Prostate gland (tissue), 2 donors: Measurements from ENCODE around the gene PCDHB8. TPM values are rescaled to one million over a fixed set of nuclear protein-coding genes. Genes with fewer than 3 reads are reported as not detected.
"Not testable (repeated sequence)": the region's sequence is repeated elsewhere in the genome, so short reads cannot be mapped to it uniquely, and the experiment has no call there.

Experiments
- DNase-seq: peaks from one replicate; pipeline ENCODE4 v3.0.0-alpha.2; 2019; ENCODE audit warnings: low spot score
- H3K27ac ChIP-seq, 2 donors: fragments of 200-600 bp; sonication (generic); 2 replicates each; pipeline ENCODE4 v1.5.1; 2017 to 2019
- H3K27me3 ChIP-seq: fragments of 200-600 bp; sonication (generic); replicated peaks from 2 replicates; pipeline ENCODE4 v1.5.1; 2019; ENCODE audit not compliant: insufficient read depth
- H3K36me3 ChIP-seq, 2 donors: fragments of 200-600 bp; sonication (generic); 1 replicate in 1 of 2; 2 replicates in 1 of 2; pipeline versions ENCODE4 v1.5.1 to v1.8.1; 2017 to 2019
- H3K4me1 ChIP-seq: fragments of 200-600 bp; sonication (generic); replicated peaks from 2 replicates; pipeline ENCODE4 v1.5.1; 2019
- H3K4me3 ChIP-seq, 2 donors: fragments of 200-600 bp; sonication (generic); 2 replicates each; pipeline ENCODE4 v1.5.1; 2017 to 2019
- H3K9me3 ChIP-seq: fragments of 200-600 bp; sonication (generic); 2 replicates; pipeline ENCODE4 v1.5.1; 2017
- CTCF ChIP-seq, 4 experiments: fragments of 200-600 bp in 2 of 4; fragments of 450-650 bp in 2 of 4; sonication (generic) in 2 of 4; IDR thresholded peaks; 1 replicate in 3 of 4; 2 replicates in 1 of 4; pipeline ENCODE4 v1.5.1; 2016 to 2019; ENCODE audit warnings: antibody characterized with exemption in 4 of 4, mild to moderate bottlenecking in 2 of 4, moderate library complexity in 2 of 4
- POLR2A ChIP-seq: fragments of 450-650 bp; IDR thresholded peaks from one replicate; pipeline ENCODE4 v1.6.1; 2016; ENCODE audit warnings: antibody characterized with exemption, mild to moderate bottlenecking
- POLR2AphosphoS5 ChIP-seq: sonication (generic); formaldehyde crosslinking; IDR thresholded peaks from one replicate; pipeline ENCODE4 v1.6.1; 2017; ENCODE audit warnings: antibody characterized with exemption
- WGBS: methylation state at CpG from one replicate; pipeline ENCODE4 v1.1.5; 2018; 5-methylcytosine and 5-hydroxymethylcytosine counted together
- intact Hi-C: fragments of 100-400 bp; cut with DNase I; formaldehyde crosslinking; loops from one replicate; pipeline ENCODE4 v1.14.2; 2022
- total RNA-seq, 2 donors: library from RNA; depleted of rRNA; stranded (reverse); fragments of >200 nt; gene quantifications; one replicate each; pipeline ENCODE4 v1.1.0, GENCODE V29; 2016

Gene PCDHB8
- total RNA-seq, 2 donors from 2014 or later = 0.23 to 2.6 TPM

DNA sequence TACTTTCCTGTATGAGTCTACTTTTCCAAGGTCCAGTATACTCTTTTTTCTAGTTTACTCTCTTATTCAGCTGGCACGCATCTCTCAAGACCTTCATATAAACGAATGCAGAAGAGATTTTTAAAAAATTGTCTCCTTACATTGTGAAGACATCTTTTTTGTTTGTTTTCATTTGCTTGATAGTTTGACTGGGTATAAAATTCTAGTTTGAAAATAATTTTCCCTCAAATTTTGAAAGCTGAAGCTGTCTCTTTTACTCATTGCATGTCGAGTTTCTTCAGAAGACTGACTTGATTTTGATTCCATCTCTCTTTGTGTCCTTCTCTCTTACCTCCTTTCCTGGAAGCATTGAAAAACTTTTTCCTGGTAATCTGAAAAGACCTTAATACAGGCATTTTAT is 18.8 kb downstream of the PCDHB8 start:
- WGBS = 57% methylated on average over 3 of the region's 3 CpGs
- DNase-seq = no peak
- TF ChIP-seq POLR2A (no peak), POLR2AphosphoS5 (no peak), CTCF (IDR thresholded peaks at IDR 0.05) (no peak)
- intact Hi-C loops = loop anchor here (10.0 kb wide), 1 partner anchor 368 kb away; no protein-coding TSS in a partner anchor
- Histone ChIP-seq H3K4me1 (no peaks in the 10 kb centered on the region), H3K36me3 (no peaks in the 10 kb centered on the region), H3K9me3 (no peaks in the 10 kb centered on the region), H3K27me3 (no peaks in the 10 kb centered on the region), H3K27ac (no peak overlapping the region), H3K4me3 (no peak overlapping the region)

DNA sequence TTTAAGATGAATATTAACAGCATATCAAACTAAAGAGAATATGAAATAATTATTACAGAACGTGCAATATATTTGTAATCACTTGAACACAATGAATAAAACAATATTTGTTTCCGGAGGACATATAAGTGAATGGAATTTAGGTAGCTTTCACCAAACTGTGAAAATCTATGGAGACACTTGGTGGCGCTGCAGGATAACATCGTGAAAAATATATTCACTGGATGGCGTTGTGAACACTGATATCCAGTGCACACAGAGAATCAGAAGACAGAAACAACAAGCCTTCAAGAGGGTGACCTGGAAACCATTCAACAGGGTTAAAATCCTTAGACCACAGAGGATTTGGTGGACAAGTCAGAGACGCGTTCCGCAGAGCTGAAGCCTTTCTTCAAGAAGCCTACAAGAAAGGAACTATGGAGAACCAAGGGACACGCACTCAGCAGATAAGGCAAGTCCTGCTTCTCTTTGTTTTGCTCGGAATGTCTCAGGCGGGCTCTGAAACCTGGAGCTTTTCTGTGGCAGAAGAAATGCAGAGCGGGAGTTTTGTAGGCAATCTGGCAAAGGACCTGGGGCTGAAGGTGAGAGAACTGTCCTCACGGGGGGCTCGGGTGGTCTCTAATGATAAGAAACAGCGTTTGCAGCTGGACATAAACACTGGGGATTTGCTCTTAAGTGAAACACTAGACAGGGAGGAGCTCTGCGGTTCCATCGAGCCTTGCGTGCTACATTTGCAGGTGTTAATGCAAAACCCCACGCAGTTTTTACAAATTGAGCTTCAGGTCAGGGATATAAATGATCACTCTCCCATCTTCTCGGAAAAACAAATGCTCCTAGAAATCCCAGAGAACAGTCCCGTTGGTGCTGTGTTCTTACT is 22.0 kb downstream of the PCDHB8 start, which contains the start of gene PCDHB11:
Gene PCDHB11 (plus strand): TSS at position 269 of the 877 bp plus-strand sequence. CDS start 148 bp downstream, at position 417.
- WGBS = 40% methylated on average over 21 of the region's 21 CpGs
- H3K36me3 ChIP-seq = no peaks in the 10 kb centered on the region
- H3K27ac ChIP-seq = no peak within 1 kb of the TSS
- no peak for DNase-seq
- no peak for TF ChIP-seq POLR2AphosphoS5
- TF ChIP-seq CTCF (IDR thresholded peaks at IDR 0.05) = no peak
- TF ChIP-seq POLR2A = no peak
- H3K27me3 ChIP-seq = no peaks in the 10 kb centered on the region
- H3K4me1 ChIP-seq = no peaks in the 10 kb centered on the region
- peak within 1 kb of the TSS in 1 of 2 donors; percentile 3 for H3K4me3 ChIP-seq
- intact Hi-C loops = loop anchor here (10.0 kb wide), 1 partner anchor 365 kb away; no protein-coding TSS in a partner anchor
- H3K9me3 ChIP-seq = no peaks in the 10 kb centered on the region

DNA sequence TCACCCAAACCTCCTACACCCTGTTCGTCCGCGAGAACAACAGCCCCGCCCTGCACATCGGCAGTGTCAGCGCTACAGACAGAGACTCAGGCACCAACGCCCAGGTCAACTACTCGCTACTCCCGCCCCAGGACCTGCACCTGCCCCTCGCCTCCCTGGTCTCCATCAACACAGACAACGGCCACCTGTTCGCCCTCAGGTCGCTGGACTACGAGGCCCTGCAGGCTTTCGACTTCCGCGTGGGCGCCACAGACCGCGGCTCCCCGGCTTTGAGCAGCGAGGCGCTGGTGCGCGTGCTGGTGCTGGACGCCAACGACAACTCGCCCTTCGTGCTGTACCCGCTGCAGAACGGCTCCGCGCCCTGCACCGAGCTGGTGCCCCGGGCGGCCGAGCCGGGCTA is 23.5 kb downstream of the PCDHB8 start:
- intact Hi-C loops = not testable (repeated sequence)

DNA sequence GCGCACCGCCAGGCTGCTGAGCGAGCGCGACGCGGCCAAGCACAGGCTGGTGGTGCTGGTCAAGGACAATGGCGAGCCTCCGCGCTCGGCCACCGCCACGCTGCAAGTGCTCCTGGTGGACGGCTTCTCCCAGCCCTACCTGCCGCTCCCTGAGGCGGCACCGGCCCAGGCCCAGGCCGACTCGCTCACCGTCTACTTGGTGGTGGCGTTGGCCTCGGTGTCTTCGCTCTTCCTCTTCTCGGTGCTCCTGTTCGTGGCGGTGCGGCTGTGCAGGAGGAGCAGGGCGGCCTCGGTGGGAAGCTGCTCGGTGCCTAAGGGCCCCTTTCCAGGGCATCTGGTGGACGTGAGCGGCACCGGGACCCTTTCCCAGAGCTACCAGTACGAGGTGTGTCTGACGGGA is 24.1 kb downstream of the PCDHB8 start:
- H3K9me3 ChIP-seq, intact Hi-C loops, H3K4me3 ChIP-seq, H3K27ac ChIP-seq, H3K4me1 ChIP-seq, H3K36me3 ChIP-seq, H3K27me3 ChIP-seq, DNase-seq: not testable (repeated sequence)
- WGBS = 30% methylated on average over 18 of the region's 35 CpGs

More for the DNA sequence above, 23.5 kb downstream of the PCDHB8 start:
- H3K9me3 ChIP-seq, H3K27ac ChIP-seq, H3K36me3 ChIP-seq, H3K27me3 ChIP-seq, DNase-seq, H3K4me3 ChIP-seq, H3K4me1 ChIP-seq: not testable (repeated sequence)
- WGBS = 20% methylated on average over 18 of the region's 38 CpGs

DNA sequence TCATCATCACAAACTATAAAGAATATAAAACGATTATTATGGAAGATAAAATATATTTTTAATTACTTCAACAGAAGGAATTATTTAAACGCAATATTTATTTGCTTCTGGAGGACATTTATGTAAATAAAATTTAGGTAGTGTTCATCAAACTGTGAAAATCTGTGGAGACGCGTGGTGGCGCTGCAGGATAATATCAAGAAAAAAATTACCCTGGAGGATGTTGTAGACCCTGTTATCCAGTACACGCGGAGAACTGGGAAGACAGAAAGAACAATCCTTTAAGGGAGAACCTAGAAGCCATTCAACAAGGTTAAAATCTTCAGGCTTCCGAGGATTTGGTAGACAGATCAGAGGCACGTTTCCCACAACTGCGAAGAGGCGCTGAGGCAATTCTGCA is 30.9 kb downstream of the PCDHB8 start, which contains the start of gene PCDHB12:
Gene PCDHB12 (plus strand): TSS at position 242 of the 400 bp plus-strand sequence. CDS start 189 bp downstream, outside the sequence.
- H3K36me3 ChIP-seq = no peaks in the 10 kb centered on the region
- intact Hi-C loops = no loop called here
- no peak within 1 kb of the TSS for H3K4me3 ChIP-seq

DNA sequence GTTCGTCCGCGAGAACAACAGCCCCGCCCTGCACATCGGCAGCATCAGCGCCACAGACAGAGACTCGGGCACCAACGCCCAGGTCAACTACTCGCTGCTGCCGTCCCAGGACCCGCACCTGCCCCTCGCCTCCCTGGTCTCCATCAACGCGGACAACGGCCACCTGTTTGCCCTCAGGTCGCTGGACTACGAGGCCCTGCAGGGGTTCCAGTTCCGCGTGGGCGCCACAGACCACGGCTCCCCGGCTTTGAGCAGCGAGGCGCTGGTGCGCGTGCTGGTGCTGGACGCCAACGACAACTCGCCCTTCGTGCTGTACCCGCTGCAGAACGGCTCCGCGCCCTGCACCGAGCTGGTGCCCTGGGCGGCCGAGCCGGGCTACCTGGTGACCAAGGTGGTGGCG is 32.7 kb downstream of the PCDHB8 start:
- not testable (repeated sequence) for H3K9me3 ChIP-seq

More for the DNA sequence above, 30.9 kb downstream of the PCDHB8 start, which contains the start of gene PCDHB12:
- no peaks in the 10 kb centered on the region for H3K9me3 ChIP-seq
- H3K27me3 ChIP-seq = peaks cover 11% of the 10 kb centered on the region
- H3K27ac ChIP-seq = no peak within 1 kb of the TSS
- TF ChIP-seq POLR2AphosphoS5 (no peak), CTCF (IDR thresholded peaks at IDR 0.05) (no peak), POLR2A (no peak)
- no peaks in the 10 kb centered on the region for H3K4me1 ChIP-seq
- 16% methylated on average over 11 of the region's 11 CpGs for whole genome bisulfite sequencing
- DNase-seq = no peak

DNA sequence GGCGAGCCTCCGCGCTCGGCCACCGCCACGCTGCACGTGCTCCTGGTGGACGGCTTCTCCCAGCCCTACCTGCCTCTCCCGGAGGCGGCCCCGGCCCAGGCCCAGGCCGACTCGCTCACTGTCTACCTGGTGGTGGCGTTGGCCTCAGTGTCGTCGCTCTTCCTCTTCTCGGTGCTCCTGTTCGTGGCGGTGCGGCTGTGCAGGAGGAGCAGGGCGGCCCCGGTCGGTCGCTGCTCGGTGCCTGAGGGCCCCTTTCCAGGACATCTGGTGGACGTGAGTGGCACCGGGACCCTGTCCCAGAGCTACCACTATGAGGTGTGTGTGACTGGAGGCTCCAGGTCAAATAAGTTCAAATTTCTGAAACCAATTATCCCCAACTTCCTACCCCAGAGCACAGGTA is 33.3 kb downstream of the PCDHB8 start:
- intact Hi-C loops, DNase-seq, H3K4me3 ChIP-seq, H3K36me3 ChIP-seq, H3K27ac ChIP-seq, H3K4me1 ChIP-seq, H3K9me3 ChIP-seq: not testable (repeated sequence)
- 25% methylated on average over 13 of the region's 27 CpGs for WGBS
- peaks cover 11% of the 10 kb centered on the region for H3K27me3 ChIP-seq

More for the DNA sequence above, 32.7 kb downstream of the PCDHB8 start:
- intact Hi-C loops, H3K4me3 ChIP-seq, DNase-seq, H3K36me3 ChIP-seq, H3K27ac ChIP-seq, H3K4me1 ChIP-seq: not testable (repeated sequence)
- 31% methylated on average over 15 of the region's 39 CpGs for WGBS
- H3K27me3 ChIP-seq = peaks cover 11% of the 10 kb centered on the region
